GM21576 (cell line): ENCODE data around the gene LRRC37A.
"Not testable (repeated sequence)": the region's sequence is repeated elsewhere in the genome, so short reads cannot be mapped to it uniquely, and the experiment has no call there.

Experiments used
- ATAC-seq: cut with Tn5 transposase; IDR thresholded peaks from one replicate; pipeline ENCODE4 v1.9.1; 2021; ENCODE audit warnings: mild to moderate bottlenecking, moderate library complexity; ENCODE audit not compliant: unreplicated experiment

LRRC37A gene

DNA sequence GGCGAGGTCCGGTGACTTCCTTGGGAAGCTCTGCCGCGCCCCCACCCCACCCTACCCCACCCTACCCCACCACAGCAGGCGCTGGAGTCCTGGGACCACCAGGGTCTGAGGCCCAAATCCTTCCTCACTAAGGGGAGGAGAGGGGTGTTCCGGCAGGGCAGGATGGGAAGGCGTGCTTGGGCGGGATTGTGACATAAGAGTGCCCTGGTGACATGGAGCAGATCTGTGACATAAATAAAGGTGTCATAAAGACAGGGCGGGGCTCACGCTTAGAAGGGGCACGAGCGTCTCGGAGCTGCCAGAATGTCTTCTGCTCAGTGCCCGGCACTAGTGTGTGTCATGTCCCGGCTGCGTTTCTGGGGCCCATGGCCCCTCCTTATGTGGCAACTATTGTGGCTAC, at the start of gene LRRC37A:
Gene LRRC37A (plus strand): TSS at position 301 of the 400 bp plus-strand sequence. CDS start 3 bp downstream, at position 304.
- not testable (repeated sequence) for ATAC-seq

DNA sequence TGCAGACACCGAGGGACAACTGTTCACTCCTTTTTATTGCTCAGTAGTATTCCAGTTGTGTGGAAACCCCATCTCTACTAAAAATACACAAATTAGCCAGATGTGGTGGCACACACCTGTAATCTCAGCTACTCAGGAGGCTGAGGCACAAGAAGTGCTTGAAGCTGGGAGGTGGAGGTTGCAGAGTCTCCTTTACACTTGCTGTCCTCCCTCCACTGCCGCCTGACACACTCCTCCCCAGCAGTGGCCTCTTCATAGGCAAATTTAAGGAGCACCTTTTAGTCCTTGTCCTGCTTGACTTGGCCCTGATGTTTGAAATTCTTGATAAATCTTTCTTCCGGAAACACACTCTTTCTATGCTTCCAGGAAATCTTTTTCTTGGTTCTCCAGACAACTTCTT, 45.8 kb upstream of the LRRC37A start:
- ATAC-seq, result not testable (repeated sequence)

DNA sequence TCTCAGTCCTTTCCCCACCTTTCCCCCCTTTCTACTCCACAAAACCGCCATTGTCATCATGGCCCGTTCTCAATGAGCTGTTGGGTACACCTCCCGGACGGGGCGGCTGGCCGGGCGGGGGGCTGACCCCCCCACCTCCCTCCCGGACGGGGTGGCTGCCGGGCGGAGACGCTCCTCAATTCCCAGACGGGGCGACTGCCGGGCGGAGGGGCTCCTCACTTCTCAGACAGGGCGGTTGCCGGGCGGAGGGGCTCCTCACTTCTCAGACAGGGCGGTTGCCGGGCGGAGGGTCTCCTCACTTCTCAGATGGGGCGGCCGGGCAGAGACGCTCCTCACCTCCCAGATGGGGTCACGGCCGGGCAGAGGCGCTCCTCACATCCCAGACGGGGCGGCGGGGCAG, 42.1 kb upstream of the LRRC37A start:
- not testable (repeated sequence) for ATAC-seq

GRCh38 chr17:46253722-46254121, 41.2 kb upstream of the LRRC37A start:
- not testable (repeated sequence) for ATAC-seq

DNA sequence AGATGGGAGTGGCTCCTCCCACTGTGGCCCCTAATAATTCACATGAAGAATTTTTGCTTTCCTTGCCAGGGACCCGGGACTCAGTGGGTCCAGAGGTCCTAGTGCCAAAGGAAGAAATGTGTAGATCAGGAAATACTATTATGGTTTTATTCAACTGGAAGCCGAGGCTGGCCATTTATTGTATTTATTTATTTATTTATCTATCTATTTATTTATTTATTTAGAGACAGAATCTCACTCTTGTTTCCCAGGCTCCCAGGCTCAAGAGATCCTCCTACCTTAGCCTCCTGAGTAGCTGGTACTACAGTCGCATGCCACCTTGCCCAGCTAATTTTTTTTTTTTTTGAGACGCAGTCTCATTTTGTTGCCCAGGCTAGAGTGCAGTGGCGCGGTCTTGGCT, 40.7 kb upstream of the LRRC37A start:
- not testable (repeated sequence) for ATAC-seq

- ATAC-seq, result not testable (repeated sequence)
Observed at GRCh38 chr17:46256369-46256768, 38.6 kb upstream of the LRRC37A start.

GRCh38 chr17:46259845-46260661, 34.9 kb upstream of the LRRC37A start:
- not testable (repeated sequence) for ATAC-seq

DNA sequence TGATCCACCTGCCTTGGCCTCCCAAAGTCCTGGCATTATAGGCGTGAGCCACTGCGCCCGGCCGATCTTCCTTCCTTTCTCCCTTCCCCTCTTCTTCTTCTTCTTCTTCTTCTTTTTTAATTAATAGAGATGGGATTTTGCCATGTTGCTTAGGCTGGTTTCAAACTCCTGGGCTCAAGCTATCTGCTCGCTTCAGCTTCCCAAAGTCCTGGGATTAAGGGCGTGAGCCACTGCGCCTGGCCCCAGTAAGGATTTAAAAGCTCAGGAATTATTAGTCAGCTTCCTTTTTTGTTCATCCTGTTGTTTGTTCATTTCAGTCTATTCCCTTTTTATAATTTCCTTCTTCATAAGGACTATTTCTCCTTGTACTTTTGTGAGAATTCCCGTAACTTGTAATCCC, 32.7 kb upstream of the LRRC37A start:
- no peak for ATAC-seq

DNA sequence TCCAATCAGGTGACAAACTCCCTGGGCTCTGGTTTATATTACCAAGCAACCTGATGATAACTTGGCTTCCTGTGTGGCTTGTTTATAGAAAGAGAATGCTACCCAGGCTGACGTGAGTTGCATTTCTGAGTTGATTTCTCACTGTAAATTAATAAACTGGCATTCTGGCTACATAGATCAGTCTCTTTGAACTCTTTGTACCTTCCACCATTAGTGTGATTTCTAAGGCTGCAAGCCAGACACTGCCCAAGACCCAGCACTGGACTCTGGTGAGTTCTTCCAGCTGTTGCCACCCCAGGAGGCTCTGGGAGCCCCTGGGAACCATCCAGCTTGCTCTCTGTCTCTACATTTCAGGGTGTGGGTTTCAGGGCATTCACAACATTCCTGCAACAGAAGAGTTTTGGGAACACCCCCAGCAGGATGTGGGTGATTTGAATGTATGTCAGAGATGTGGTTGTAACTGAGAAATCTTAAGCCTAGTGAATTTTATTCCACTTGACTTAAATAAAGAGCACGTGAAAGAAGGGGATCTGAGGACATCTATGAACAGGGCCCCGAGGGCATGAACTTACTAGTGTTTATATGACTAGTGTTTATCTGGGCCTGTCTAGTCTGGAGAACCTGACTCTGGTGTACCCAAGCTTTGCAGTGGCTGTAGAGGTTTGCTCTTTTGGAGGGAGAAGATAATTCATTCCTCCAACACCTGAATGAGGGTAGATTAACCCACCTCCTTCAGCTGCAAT, 30.3 kb upstream of the LRRC37A start:
- ATAC-seq, result no peak

GRCh38 chr17:46266063-46266655, 28.8 kb upstream of the LRRC37A start:
- ATAC-seq, result not testable (repeated sequence)

- ATAC-seq, result peak; percentile 77
Observed at GRCh38 chr17:46266656-46267544, 28.0 kb upstream of the LRRC37A start.

GRCh38 chr17:46270032-46270431, 24.9 kb upstream of the LRRC37A start:
- ATAC-seq, result no peak

DNA sequence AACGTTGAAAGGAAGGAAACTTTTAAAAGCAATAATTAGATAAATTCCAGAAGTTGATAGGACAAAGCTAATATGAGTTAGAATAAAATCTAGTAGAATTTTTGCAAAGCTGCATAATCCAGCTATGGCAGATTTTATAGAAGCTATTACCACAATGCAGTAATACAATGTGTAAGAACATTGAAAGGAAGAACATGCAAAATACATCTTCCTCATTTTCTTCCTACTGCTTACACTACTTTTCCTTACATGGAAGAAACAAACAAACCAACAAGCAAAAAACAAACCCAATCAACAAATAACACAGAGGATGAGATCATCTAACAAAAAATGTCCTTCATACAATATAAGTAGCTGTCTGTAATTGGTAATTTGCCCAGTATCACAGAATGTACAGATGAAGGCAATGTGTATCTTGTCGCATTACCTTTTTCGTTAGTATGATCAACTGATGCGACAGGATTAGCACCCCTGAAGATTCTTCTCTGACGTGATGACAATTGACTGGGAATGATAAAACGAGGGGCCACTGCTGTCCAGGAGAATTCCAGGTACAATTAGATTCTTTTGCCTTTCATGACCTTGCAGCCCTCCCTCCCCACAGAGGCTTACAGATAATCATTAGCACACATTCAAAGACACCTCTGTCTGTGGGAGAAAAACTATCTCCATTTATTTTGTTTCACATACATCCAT, 21.2 kb upstream of the LRRC37A start:
- no peak for ATAC-seq

DNA sequence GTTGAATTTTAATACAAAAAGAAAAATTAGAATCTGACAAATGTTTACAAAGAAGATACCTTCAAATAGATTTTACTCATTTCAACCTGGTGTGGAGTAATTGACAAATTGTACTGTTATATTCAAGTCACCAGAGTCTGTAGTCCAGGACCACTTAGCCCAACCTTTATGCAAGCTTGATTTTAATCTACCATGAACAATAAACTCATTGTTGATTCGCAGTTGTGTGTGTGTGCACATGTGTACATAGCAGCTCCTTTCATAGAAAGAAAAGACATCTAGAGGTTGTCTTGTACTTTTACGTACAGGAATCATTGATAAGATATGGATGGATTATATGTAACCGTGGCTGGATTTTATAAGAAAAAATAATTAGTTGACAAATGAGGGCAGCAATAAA, 20.7 kb upstream of the LRRC37A start:
- ATAC-seq, result no peak

- not testable (repeated sequence) for ATAC-seq
Observed at GRCh38 chr17:46276728-46277479, 18.0 kb upstream of the LRRC37A start.

GRCh38 chr17:46281336-46281735, 13.6 kb upstream of the LRRC37A start:
- not testable (repeated sequence) for ATAC-seq

DNA sequence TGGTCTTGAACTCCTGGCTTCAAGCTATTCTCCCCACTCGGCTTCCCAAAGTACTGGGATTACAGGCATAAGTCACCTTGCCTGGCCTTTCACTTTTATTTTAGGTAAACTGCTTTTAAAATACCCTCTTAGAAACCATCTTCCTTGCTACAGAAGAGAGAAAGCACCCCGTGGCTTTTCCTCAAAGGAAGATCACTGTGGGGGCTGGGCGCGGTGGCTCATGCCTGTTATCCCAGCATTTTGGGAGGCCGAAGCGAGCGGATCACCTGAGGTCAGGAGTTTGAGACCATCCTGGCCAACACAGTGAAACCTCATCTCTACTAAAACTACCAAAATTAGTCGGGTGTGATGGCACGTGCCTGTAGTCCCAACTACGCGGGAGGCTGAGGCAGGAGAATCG, 12.3 kb upstream of the LRRC37A start:
- ATAC-seq, result not testable (repeated sequence)

DNA sequence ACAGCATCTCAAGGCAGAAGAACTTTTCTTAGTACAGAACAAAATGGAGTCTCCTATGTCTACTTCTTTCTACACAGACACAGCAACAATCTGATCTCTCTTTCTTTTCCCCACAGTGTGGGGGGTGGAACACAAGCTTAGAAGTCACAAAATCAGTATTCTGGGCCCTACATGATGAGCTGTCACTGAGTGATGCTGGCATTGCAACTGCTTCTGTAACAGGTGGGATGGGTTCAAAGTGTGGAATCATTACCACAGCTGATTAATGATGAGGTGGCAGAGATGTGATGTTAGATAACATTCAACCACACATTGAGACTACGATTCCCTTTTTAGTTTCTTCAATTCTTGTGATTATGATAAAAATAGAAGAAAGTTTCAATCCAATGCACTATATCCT, 10.5 kb upstream of the LRRC37A start:
- ATAC-seq, result not testable (repeated sequence)

DNA sequence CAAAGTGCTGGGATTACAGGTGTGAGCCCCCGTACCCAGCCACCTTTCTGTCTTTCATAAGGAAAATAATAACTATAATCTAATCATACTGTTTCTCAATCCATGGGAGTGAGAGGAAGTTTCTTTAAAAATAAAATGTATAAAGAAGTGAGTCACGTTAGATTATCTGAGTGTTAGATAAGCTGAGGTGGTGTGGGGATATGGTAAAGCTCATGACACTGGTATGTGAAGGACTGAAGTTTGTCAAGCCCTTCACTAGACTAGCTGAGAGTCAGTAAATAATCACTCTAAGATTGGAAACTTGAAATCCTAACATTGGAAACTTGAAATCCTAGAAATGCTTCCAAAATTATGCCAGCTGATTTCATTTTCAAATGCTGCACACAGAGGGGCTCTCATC, 9.4 kb upstream of the LRRC37A start:
- not testable (repeated sequence) for ATAC-seq
